Astrocyte (in vitro differentiated cells and primary cell): Measurements from ENCODE around the gene CAPN11. TPM values are rescaled to one million over a fixed set of nuclear protein-coding genes. Genes with fewer than 3 reads are reported as not detected.

Experiments used
- DNase-seq: peaks from one replicate; pipeline ENCODE4 v3.0.0-alpha.2; 2010; ENCODE audit warnings: low read depth
- FAIRE-seq: peaks from 2 replicates; lab custom pipeline; 2011; peaks lifted over from hg19 to GRCh38; lab: Jason Lieb, UNC
- H2AFZ ChIP-seq: 2 replicates; pipeline ENCODE4 v1.6.0; 2012; ENCODE audit warnings: low read depth, low read length, inconsistent platforms
- H3K27ac ChIP-seq: 2 replicates; pipeline ENCODE4 v1.5.1; 2011; ENCODE audit warnings: low read depth, low read length, inconsistent platforms
- H3K27me3 ChIP-seq: 2 replicates; pipeline ENCODE4 v1.6.0; 2011; ENCODE audit warnings: low read length, inconsistent platforms; ENCODE audit not compliant: insufficient read depth
- H3K36me3 ChIP-seq: 2 replicates; pipeline ENCODE4 v1.5.1; 2011; ENCODE audit warnings: low read length, inconsistent platforms; ENCODE audit not compliant: insufficient read depth
- H3K4me1 ChIP-seq: 2 replicates; pipeline ENCODE4 v1.5.1; 2011; ENCODE audit warnings: low read length, inconsistent platforms; ENCODE audit not compliant: insufficient read depth
- H3K4me2 ChIP-seq: 2 replicates; pipeline ENCODE4 v1.6.0; 2012; ENCODE audit warnings: low read length, inconsistent platforms
- H3K4me3 ChIP-seq: 2 replicates; pipeline ENCODE4 v1.5.1; 2011; ENCODE audit warnings: low read depth, mild to moderate bottlenecking, low read length, inconsistent platforms; ENCODE audit not compliant: insufficient read depth
- H3K79me2 ChIP-seq: 2 replicates; pipeline ENCODE4 v1.6.0; 2012; ENCODE audit warnings: mild to moderate bottlenecking, low read length, inconsistent platforms; ENCODE audit not compliant: insufficient read depth
- H3K9ac ChIP-seq: 2 replicates; pipeline ENCODE4 v1.6.0; 2012; ENCODE audit warnings: mild to moderate bottlenecking, low read length, inconsistent platforms
- H3K9me3 ChIP-seq: 2 replicates; pipeline ENCODE4 v1.5.1; 2012; ENCODE audit warnings: low read depth, mild to moderate bottlenecking, low read length, inconsistent platforms; ENCODE audit not compliant: insufficient read depth
- H4K20me1 ChIP-seq: 2 replicates; pipeline ENCODE4 v1.6.0; 2012; ENCODE audit warnings: low read length, inconsistent platforms; ENCODE audit not compliant: insufficient read depth
- H3K27ac Mint-ChIP-seq: one replicate; pipeline ENCODE4 v1.8.0; 2021; ENCODE audit warnings: mild to moderate bottlenecking, mixed read lengths; ENCODE audit not compliant: unreplicated experiment
- H3K27me3 Mint-ChIP-seq: one replicate; pipeline ENCODE4 v1.8.0; 2021; ENCODE audit warnings: low read depth, mixed read lengths; ENCODE audit not compliant: unreplicated experiment
- H3K36me3 Mint-ChIP-seq: one replicate; pipeline ENCODE4 v1.8.0; 2021; ENCODE audit warnings: low read depth, mixed read lengths; ENCODE audit not compliant: unreplicated experiment
- H3K4me1 Mint-ChIP-seq: one replicate; pipeline ENCODE4 v1.8.0; 2021; ENCODE audit warnings: low read depth, mixed read lengths; ENCODE audit not compliant: unreplicated experiment
- H3K4me3 Mint-ChIP-seq: one replicate; pipeline ENCODE4 v1.8.0; 2021; ENCODE audit warnings: mild to moderate bottlenecking, moderate library complexity, mixed read lengths; ENCODE audit not compliant: unreplicated experiment
- H3K9me3 Mint-ChIP-seq: one replicate; pipeline ENCODE4 v1.8.0; 2021; ENCODE audit warnings: mild to moderate bottlenecking, mixed read lengths; ENCODE audit not compliant: unreplicated experiment
- EZH2 ChIP-seq: IDR thresholded peaks from 2 replicates; pipeline ENCODE4 v1.6.1; 2012; ENCODE audit warnings: mild to moderate bottlenecking, low read length, inconsistent platforms; ENCODE audit not compliant: insufficient read depth
- total RNA-seq: library from RNA; stranded (reverse); gene quantifications from 2 replicates; pipeline ENCODE4 v1.2.1, GENCODE V29; 2021
- TF ChIP-seq, protein P1 (sequence below): IDR thresholded peaks from 2 replicates; pipeline ENCODE4 v1.5.1; 2011; ENCODE audit warnings: low read depth, mild to moderate bottlenecking, inconsistent platforms, low read length, moderate library complexity; ENCODE audit not compliant: insufficient read depth

CAPN11 gene
- total RNA-seq, 1 donor from 2014 or later = not detected

- no peaks in the 10 kb centered on the region for H3K36me3 Mint-ChIP-seq
- H3K79me2 ChIP-seq = no peaks in the 10 kb centered on the region
- no peaks in the 10 kb centered on the region for H3K9me3 ChIP-seq
- H3K36me3 ChIP-seq = no peaks in the 10 kb centered on the region
- peaks cover 8% of the 10 kb centered on the region for H3K4me1 Mint-ChIP-seq
- no peak overlapping the region for H3K9ac ChIP-seq
- H3K4me1 ChIP-seq = peaks cover 20% of the 10 kb centered on the region
- no peak overlapping the region for H2AFZ ChIP-seq
- H3K9me3 Mint-ChIP-seq = peaks cover 3% of the 10 kb centered on the region
- FAIRE-seq (no peak), DNase-seq (no peak)
- H3K27me3 ChIP-seq = no peaks in the 10 kb centered on the region
- no peak for TF ChIP-seq EZH2
- TF ChIP-seq, protein P1, sequence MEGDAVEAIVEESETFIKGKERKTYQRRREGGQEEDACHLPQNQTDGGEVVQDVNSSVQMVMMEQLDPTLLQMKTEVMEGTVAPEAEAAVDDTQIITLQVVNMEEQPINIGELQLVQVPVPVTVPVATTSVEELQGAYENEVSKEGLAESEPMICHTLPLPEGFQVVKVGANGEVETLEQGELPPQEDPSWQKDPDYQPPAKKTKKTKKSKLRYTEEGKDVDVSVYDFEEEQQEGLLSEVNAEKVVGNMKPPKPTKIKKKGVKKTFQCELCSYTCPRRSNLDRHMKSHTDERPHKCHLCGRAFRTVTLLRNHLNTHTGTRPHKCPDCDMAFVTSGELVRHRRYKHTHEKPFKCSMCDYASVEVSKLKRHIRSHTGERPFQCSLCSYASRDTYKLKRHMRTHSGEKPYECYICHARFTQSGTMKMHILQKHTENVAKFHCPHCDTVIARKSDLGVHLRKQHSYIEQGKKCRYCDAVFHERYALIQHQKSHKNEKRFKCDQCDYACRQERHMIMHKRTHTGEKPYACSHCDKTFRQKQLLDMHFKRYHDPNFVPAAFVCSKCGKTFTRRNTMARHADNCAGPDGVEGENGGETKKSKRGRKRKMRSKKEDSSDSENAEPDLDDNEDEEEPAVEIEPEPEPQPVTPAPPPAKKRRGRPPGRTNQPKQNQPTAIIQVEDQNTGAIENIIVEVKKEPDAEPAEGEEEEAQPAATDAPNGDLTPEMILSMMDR = no peak
- H4K20me1 ChIP-seq = no peaks in the 10 kb centered on the region
- no peak overlapping the region for H3K27ac Mint-ChIP-seq
- no peak overlapping the region for H3K27ac ChIP-seq
- no peak overlapping the region for H3K4me3 ChIP-seq
- no peak overlapping the region for H3K4me3 Mint-ChIP-seq
- H3K4me2 ChIP-seq = no peak overlapping the region
- peaks cover 10% of the 10 kb centered on the region for H3K27me3 Mint-ChIP-seq
Observed at GRCh38 chr6:44176762-44177509, 18.3 kb downstream of the CAPN11 start.

GRCh38 chr6:44177691-44178423 is 19.2 kb downstream of the CAPN11 start:
- H3K9me3 ChIP-seq = no peaks in the 10 kb centered on the region
- TF ChIP-seq, protein P1 = no peak
- TF ChIP-seq EZH2 = no peak
- no peaks in the 10 kb centered on the region for H3K79me2 ChIP-seq
- H3K27ac Mint-ChIP-seq = no peak overlapping the region
- peaks cover 3% of the 10 kb centered on the region for H3K9me3 Mint-ChIP-seq
- H3K36me3 ChIP-seq = no peaks in the 10 kb centered on the region
- H3K4me3 Mint-ChIP-seq = no peak overlapping the region
- FAIRE-seq = no peak
- H2AFZ ChIP-seq = no peak overlapping the region
- peaks cover 8% of the 10 kb centered on the region for H3K4me1 Mint-ChIP-seq
- no peak overlapping the region for H3K9ac ChIP-seq
- no peaks in the 10 kb centered on the region for H4K20me1 ChIP-seq
- no peaks in the 10 kb centered on the region for H3K27me3 ChIP-seq
- peak; percentile 70 for DNase-seq
- H3K4me3 ChIP-seq = no peak overlapping the region
- no peak overlapping the region for H3K27ac ChIP-seq
- H3K4me1 ChIP-seq = peaks cover 20% of the 10 kb centered on the region
- peaks cover 7% of the 10 kb centered on the region for H3K27me3 Mint-ChIP-seq
- H3K36me3 Mint-ChIP-seq = no peaks in the 10 kb centered on the region
- H3K4me2 ChIP-seq = peak overlapping the region; percentile 2
